NT2/D1 (cell line): Measurements from ENCODE around the gene MAP3K5.

Source experiments
- DNase-seq: peaks from one replicate; pipeline ENCODE4 v3.0.0-alpha.2; 2011; ENCODE audit warnings: low read depth, low spot score
- H3K27me3 ChIP-seq: 2 replicates; pipeline ENCODE4 v1.6.0; 2011; ENCODE audit warnings: mild to moderate bottlenecking; ENCODE audit not compliant: insufficient read length, insufficient read depth
- H3K36me3 ChIP-seq: 2 replicates; pipeline ENCODE4 v1.6.1; 2011; ENCODE audit warnings: mild to moderate bottlenecking, low read length, mixed read lengths; ENCODE audit not compliant: insufficient read depth, insufficient read length
- H3K4me1 ChIP-seq: 2 replicates; pipeline ENCODE4 v1.5.1; 2011; ENCODE audit not compliant: insufficient read depth, insufficient read length
- H3K4me3 ChIP-seq: 2 replicates; pipeline ENCODE4 v1.5.1; 2011; ENCODE audit warnings: low read depth; ENCODE audit not compliant: insufficient read length
- H3K9ac ChIP-seq: 2 replicates; pipeline ENCODE4 v1.6.0; 2011; ENCODE audit warnings: low read depth; ENCODE audit not compliant: insufficient read length
- H3K9me3 ChIP-seq: 2 replicates; pipeline ENCODE4 v1.5.1; 2011; ENCODE audit warnings: mild to moderate bottlenecking, low read length; ENCODE audit not compliant: insufficient read depth
- SUZ12 ChIP-seq: IDR thresholded peaks from 2 replicates; pipeline ENCODE4 v1.6.1; 2011; ENCODE audit not compliant: insufficient read length, insufficient read depth; ENCODE audit errors: extremely low read depth
- YY1 ChIP-seq: IDR thresholded peaks from 2 replicates; pipeline ENCODE4 v1.6.1; 2011; ENCODE audit not compliant: insufficient read length, insufficient read depth
- ZNF274 ChIP-seq: IDR thresholded peaks from 2 replicates; pipeline ENCODE4 v1.6.1; 2011; ENCODE audit warnings: mild to moderate bottlenecking, low read depth, low read length

MAP3K5 gene

DNA sequence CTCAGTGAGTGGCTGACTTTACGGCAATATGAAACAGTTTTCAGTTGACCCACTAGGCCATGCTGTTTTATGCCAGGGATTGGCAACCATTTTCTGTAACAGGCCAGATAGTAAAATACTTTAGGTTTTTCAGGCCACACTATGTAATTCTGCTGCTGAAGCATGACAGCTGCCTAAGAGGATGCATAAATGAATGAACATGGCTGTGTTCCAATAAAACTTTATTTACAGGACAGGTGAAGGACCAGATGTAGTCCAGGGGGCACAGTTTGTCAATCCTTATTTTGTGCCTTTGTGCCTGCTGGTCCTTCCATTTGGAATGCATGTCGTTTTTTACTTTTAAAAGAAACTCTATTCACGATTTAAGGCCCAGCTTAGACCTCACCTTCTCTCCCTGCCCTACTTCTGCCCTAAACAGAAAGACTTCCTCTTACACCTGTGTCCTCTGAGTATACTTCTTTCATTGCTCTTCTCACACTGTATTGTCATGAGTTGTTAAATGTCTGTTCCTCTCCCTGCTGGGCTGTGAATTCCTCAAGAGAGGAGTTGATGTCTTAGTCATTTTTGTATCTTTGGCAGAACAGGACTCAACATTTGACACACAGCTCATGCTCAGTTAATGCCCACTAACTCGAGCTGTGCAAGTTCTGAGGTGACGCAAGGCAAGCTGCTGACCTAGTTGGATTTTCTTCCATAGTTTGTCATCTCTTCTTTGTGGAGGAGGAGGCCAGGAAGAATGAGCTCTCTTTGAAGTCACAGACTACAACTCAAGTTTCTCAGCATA, 152.0 kb downstream of the MAP3K5 start:
- no peak for DNase-seq
- Histone ChIP-seq H3K27me3 (no peaks in the 10 kb centered on the region), H3K4me3 (no peak overlapping the region), H3K9me3 (no peaks in the 10 kb centered on the region), H3K36me3 (no peaks in the 10 kb centered on the region), H3K9ac (no peak overlapping the region), H3K4me1 (no peaks in the 10 kb centered on the region)
- no peak for TF ChIP-seq SUZ12

GRCh38 chr6:136639702-136640101, 152.6 kb downstream of the MAP3K5 start:
- H3K9me3 ChIP-seq: no peaks in the 10 kb centered on the region
- DNase-seq: no peak
- TF ChIP-seq SUZ12: no peak
- no peak for TF ChIP-seq YY1
- TF ChIP-seq ZNF274: no peak
- H3K4me3 ChIP-seq: no peak overlapping the region
- no peaks in the 10 kb centered on the region for H3K27me3 ChIP-seq
- no peaks in the 10 kb centered on the region for H3K36me3 ChIP-seq
- no peaks in the 10 kb centered on the region for H3K4me1 ChIP-seq
- H3K9ac ChIP-seq: no peak overlapping the region

GRCh38 chr6:136635615-136636014, 156.7 kb downstream of the MAP3K5 start:
- H3K9me3 ChIP-seq: no peaks in the 10 kb centered on the region
- no peak for TF ChIP-seq ZNF274
- no peak for TF ChIP-seq SUZ12
- no peak for TF ChIP-seq YY1
- H3K9ac ChIP-seq: no peak overlapping the region
- no peaks in the 10 kb centered on the region for H3K36me3 ChIP-seq
- H3K4me1 ChIP-seq: no peaks in the 10 kb centered on the region
- no peak for DNase-seq
- H3K27me3 ChIP-seq: no peaks in the 10 kb centered on the region
- no peak overlapping the region for H3K4me3 ChIP-seq

- DNase-seq: no peak
- TF ChIP-seq ZNF274 (no peak), SUZ12 (no peak), YY1 (no peak)
- H3K4me1 ChIP-seq: no peaks in the 10 kb centered on the region
- no peak overlapping the region for H3K9ac ChIP-seq
- H3K9me3 ChIP-seq: no peaks in the 10 kb centered on the region
- H3K36me3 ChIP-seq: no peaks in the 10 kb centered on the region
- H3K27me3 ChIP-seq: no peaks in the 10 kb centered on the region
- H3K4me3 ChIP-seq: no peak overlapping the region
Measured at GRCh38 chr6:136633355-136633754, 158.9 kb downstream of the MAP3K5 start.

GRCh38 chr6:136628996-136629395, 163.3 kb downstream of the MAP3K5 start:
- H3K9me3 ChIP-seq: no peaks in the 10 kb centered on the region
- H3K27me3 ChIP-seq: no peaks in the 10 kb centered on the region
- TF ChIP-seq ZNF274 (no peak), SUZ12 (no peak), YY1 (no peak)
- no peak for DNase-seq
- no peaks in the 10 kb centered on the region for H3K4me1 ChIP-seq
- no peaks in the 10 kb centered on the region for H3K36me3 ChIP-seq
- H3K9ac ChIP-seq: no peak overlapping the region
- H3K4me3 ChIP-seq: no peak overlapping the region

- Histone ChIP-seq H3K9ac (no peak overlapping the region), H3K4me3 (no peak overlapping the region), H3K27me3 (no peaks in the 10 kb centered on the region), H3K9me3 (no peaks in the 10 kb centered on the region), H3K4me1 (no peaks in the 10 kb centered on the region), H3K36me3 (no peaks in the 10 kb centered on the region)
- DNase-seq: no peak
- TF ChIP-seq YY1 (no peak), SUZ12 (no peak), ZNF274 (no peak)
Measured at GRCh38 chr6:136627191-136627590, 165.1 kb downstream of the MAP3K5 start.

- no peak overlapping the region for H3K4me3 ChIP-seq
- no peak overlapping the region for H3K9ac ChIP-seq
- no peak for DNase-seq
- no peaks in the 10 kb centered on the region for H3K27me3 ChIP-seq
- H3K36me3 ChIP-seq: no peaks in the 10 kb centered on the region
- H3K4me1 ChIP-seq: no peaks in the 10 kb centered on the region
- TF ChIP-seq YY1 (no peak), ZNF274 (no peak), SUZ12 (no peak)
- H3K9me3 ChIP-seq: no peaks in the 10 kb centered on the region
Measured at GRCh38 chr6:136625293-136625692, 167.0 kb downstream of the MAP3K5 start.

DNA sequence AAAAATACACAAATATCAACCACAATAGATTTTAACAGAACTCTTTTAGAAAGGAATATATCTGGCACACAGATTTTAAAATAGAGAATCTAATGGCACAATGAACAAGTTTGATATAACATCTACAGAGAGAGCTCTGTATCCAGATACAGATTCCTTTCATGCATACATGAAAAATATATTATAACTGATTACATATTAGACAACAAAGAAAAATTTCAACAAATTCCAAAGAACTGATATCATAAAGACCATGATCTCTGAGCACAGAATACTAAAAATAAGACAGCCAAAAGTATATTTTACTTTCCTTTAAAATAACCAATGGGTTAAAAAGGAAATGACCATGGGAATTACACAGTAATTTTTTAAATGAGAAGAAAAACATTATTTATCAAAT, 167.9 kb downstream of the MAP3K5 start:
- no peaks in the 10 kb centered on the region for H3K36me3 ChIP-seq
- no peaks in the 10 kb centered on the region for H3K9me3 ChIP-seq
- TF ChIP-seq YY1 (no peak), ZNF274 (no peak), SUZ12 (no peak)
- DNase-seq: no peak
- no peak overlapping the region for H3K9ac ChIP-seq
- no peaks in the 10 kb centered on the region for H3K4me1 ChIP-seq
- no peak overlapping the region for H3K4me3 ChIP-seq
- H3K27me3 ChIP-seq: no peaks in the 10 kb centered on the region
